Measurements from ENCODE around the gene ADAMTS8. TPM values are rescaled to one million over a fixed set of nuclear protein-coding genes. Genes with fewer than 3 reads are reported as not detected.

Gene ADAMTS8
- total RNA-seq, 1 experiment from 2014 or later, result 0.03 TPM

- peaks cover 11% of the 10 kb centered on the region for H3K4me1 ChIP-seq (replicated peaks)
- no peak overlapping the region for H3K4me3 ChIP-seq
- H3K27me3 ChIP-seq (replicated peaks), result no peaks in the 10 kb centered on the region
- H3K36me3 ChIP-seq, result no peaks in the 10 kb centered on the region
- H3K9me3 ChIP-seq (replicated peaks), result no peaks in the 10 kb centered on the region
- DNase-seq (ENCODE audit: low read depth in 1 of 2, low spot score in 2 of 2), result no peak
- no peak overlapping the region for H3K27ac ChIP-seq
These were observed 14.0 kb downstream of the ADAMTS8 start for GRCh38 chr11:130414107-130415080.

- Histone ChIP-seq H3K4me3 (no peak overlapping the region), H3K27me3 (replicated peaks) (no peaks in the 10 kb centered on the region), H3K36me3 (no peaks in the 10 kb centered on the region), H3K4me1 (replicated peaks) (peaks cover 11% of the 10 kb centered on the region), H3K27ac (no peak overlapping the region), H3K9me3 (replicated peaks) (no peaks in the 10 kb centered on the region)
- DNase-seq (ENCODE audit: low read depth in 1 of 2, low spot score in 2 of 2), result peak; percentile 46 to 65
These were observed 14.9 kb downstream of the ADAMTS8 start for GRCh38 chr11:130413405-130414106.

DNA sequence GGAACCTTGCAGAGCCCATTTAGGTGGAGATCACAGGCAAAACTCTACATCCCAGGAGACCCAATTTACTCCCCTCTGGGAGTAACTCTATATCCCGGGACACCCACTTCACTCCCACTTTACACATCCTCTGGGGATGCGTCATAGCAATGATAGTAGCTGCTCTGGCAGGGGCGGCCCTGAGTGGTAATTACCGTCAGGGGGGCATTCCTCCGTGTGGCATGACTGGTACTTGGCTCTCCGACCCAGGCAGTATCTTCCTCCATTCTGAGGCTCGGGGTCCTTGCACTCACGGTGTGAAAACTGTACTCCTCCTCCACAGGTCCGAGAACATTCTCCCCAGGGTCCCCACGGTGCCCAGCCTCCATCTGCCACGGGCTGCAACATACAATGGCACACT, 17.2 kb downstream of the ADAMTS8 start:
- H3K4me1 ChIP-seq (replicated peaks), result peaks cover 21% of the 10 kb centered on the region
- H3K9me3 ChIP-seq (replicated peaks), result no peaks in the 10 kb centered on the region
- DNase-seq (ENCODE audit: low read depth in 1 of 2, low spot score in 2 of 2), result no peak
- H3K27me3 ChIP-seq (replicated peaks), result no peaks in the 10 kb centered on the region
- H3K27ac ChIP-seq, result no peak overlapping the region
- no peak overlapping the region for H3K4me3 ChIP-seq
- no peaks in the 10 kb centered on the region for H3K36me3 ChIP-seq

GRCh38 chr11:130409594-130410388, 18.6 kb downstream of the ADAMTS8 start:
- no peaks in the 10 kb centered on the region for H3K36me3 ChIP-seq

GRCh38 chr11:130408901-130409300, 19.5 kb downstream of the ADAMTS8 start:
- Histone ChIP-seq H3K9me3 (replicated peaks) (no peaks in the 10 kb centered on the region), H3K27ac (no peak overlapping the region), H3K36me3 (no peaks in the 10 kb centered on the region), H3K4me1 (replicated peaks) (peaks cover 22% of the 10 kb centered on the region), H3K27me3 (replicated peaks) (no peaks in the 10 kb centered on the region), H3K4me3 (no peak overlapping the region)
- no peak for DNase-seq (ENCODE audit: low read depth in 1 of 2, low spot score in 2 of 2)

More at GRCh38 chr11:130409594-130410388, 18.6 kb downstream of the ADAMTS8 start:
- Histone ChIP-seq H3K4me3 (no peak overlapping the region), H3K4me1 (replicated peaks) (peaks cover 21% of the 10 kb centered on the region), H3K27me3 (replicated peaks) (no peaks in the 10 kb centered on the region), H3K9me3 (replicated peaks) (no peaks in the 10 kb centered on the region), H3K27ac (no peak overlapping the region)
- no peak for DNase-seq (ENCODE audit: low read depth in 1 of 2, low spot score in 2 of 2)

GRCh38 chr11:130408401-130408890, 20.0 kb downstream of the ADAMTS8 start:
- Histone ChIP-seq H3K27me3 (replicated peaks) (no peaks in the 10 kb centered on the region), H3K4me3 (no peak overlapping the region), H3K4me1 (replicated peaks) (peaks cover 23% of the 10 kb centered on the region), H3K27ac (no peak overlapping the region), H3K9me3 (replicated peaks) (no peaks in the 10 kb centered on the region), H3K36me3 (no peaks in the 10 kb centered on the region)
- no peak for DNase-seq (ENCODE audit: low read depth in 1 of 2, low spot score in 2 of 2)

- Histone ChIP-seq H3K4me3 (no peak overlapping the region), H3K27ac (no peak overlapping the region), H3K36me3 (no peaks in the 10 kb centered on the region), H3K4me1 (replicated peaks) (peaks cover 23% of the 10 kb centered on the region), H3K27me3 (replicated peaks) (no peaks in the 10 kb centered on the region), H3K9me3 (replicated peaks) (no peaks in the 10 kb centered on the region)
- peak; percentile 32 to 60 for DNase-seq (ENCODE audit: low read depth in 1 of 2, low spot score in 2 of 2)
These were observed 20.4 kb downstream of the ADAMTS8 start for GRCh38 chr11:130407978-130408377.

DNA sequence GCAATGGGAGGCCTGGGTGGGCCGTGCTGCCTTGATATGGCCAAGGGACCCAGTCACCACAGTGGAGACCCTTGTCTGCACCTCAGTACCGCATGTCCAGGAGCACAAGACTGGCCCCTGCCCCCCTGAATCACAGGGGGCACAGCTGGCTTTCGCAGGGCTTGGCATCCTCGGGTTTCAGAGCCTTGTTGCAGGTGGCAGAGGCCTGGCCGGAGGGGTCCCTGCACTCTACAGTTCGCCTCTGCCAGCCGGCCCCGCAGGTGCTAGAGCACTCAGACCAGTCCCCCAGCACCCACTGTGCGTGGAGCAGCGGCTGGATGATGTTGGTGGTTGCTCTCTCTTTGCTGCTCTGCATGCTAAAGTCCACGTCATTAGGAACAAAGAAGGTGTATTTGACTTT, 23.0 kb downstream of the ADAMTS8 start:
- H3K36me3 ChIP-seq, result no peaks in the 10 kb centered on the region
- H3K27me3 ChIP-seq (replicated peaks), result no peaks in the 10 kb centered on the region
- H3K27ac ChIP-seq, result no peak overlapping the region
- H3K9me3 ChIP-seq (replicated peaks), result no peaks in the 10 kb centered on the region
- no peak for DNase-seq (ENCODE audit: low read depth in 1 of 2, low spot score in 2 of 2)
- peaks cover 31% of the 10 kb centered on the region for H3K4me1 ChIP-seq (replicated peaks)
- no peak overlapping the region for H3K4me3 ChIP-seq

GRCh38 chr11:130404727-130405126, 23.7 kb downstream of the ADAMTS8 start:
- H3K4me1 ChIP-seq (replicated peaks), result peaks cover 35% of the 10 kb centered on the region
- DNase-seq (ENCODE audit: low read depth in 1 of 2, low spot score in 2 of 2), result no peak
- no peak overlapping the region for H3K27ac ChIP-seq
- no peak overlapping the region for H3K4me3 ChIP-seq
- no peaks in the 10 kb centered on the region for H3K27me3 ChIP-seq (replicated peaks)
- no peaks in the 10 kb centered on the region for H3K9me3 ChIP-seq (replicated peaks)
- no peaks in the 10 kb centered on the region for H3K36me3 ChIP-seq

- DNase-seq (ENCODE audit: low read depth in 1 of 2, low spot score in 2 of 2), result no peak
- Histone ChIP-seq H3K9me3 (replicated peaks) (no peaks in the 10 kb centered on the region), H3K27me3 (replicated peaks) (no peaks in the 10 kb centered on the region), H3K4me3 (no peak overlapping the region), H3K4me1 (replicated peaks) (peaks cover 35% of the 10 kb centered on the region), H3K27ac (no peak overlapping the region), H3K36me3 (no peaks in the 10 kb centered on the region)
These were observed 24.4 kb downstream of the ADAMTS8 start for GRCh38 chr11:130403967-130404366.

GRCh38 chr11:130403271-130403804, 25.1 kb downstream of the ADAMTS8 start:
- no peaks in the 10 kb centered on the region for H3K27me3 ChIP-seq (replicated peaks)
- H3K4me1 ChIP-seq (replicated peaks), result peaks cover 32% of the 10 kb centered on the region
- H3K4me3 ChIP-seq, result no peak overlapping the region
- no peaks in the 10 kb centered on the region for H3K9me3 ChIP-seq (replicated peaks)
- DNase-seq (ENCODE audit: low read depth in 1 of 2, low spot score in 2 of 2), result peak; percentile 55 to 58
- H3K27ac ChIP-seq, result peak overlapping the region; percentile 37; the same call in 1 of the 2 replicates
- H3K36me3 ChIP-seq, result no peaks in the 10 kb centered on the region

- Histone ChIP-seq H3K27ac (no peak overlapping the region), H3K27me3 (replicated peaks) (no peaks in the 10 kb centered on the region), H3K4me3 (no peak overlapping the region), H3K4me1 (replicated peaks) (peaks cover 25% of the 10 kb centered on the region), H3K9me3 (replicated peaks) (no peaks in the 10 kb centered on the region), H3K36me3 (no peaks in the 10 kb centered on the region)
- no peak for DNase-seq (ENCODE audit: low read depth in 1 of 2, low spot score in 2 of 2)
These were observed 25.8 kb downstream of the ADAMTS8 start for GRCh38 chr11:130402570-130402969.
